Measurements from ENCODE around the gene SUPT6H. TPM values are rescaled to one million over a fixed set of nuclear protein-coding genes. Genes with fewer than 3 reads are reported as not detected.
A peak's percentile ranks its signal among the peaks of the same experiment; 100 is the strongest.

Gene SUPT6H
- total RNA-seq, 4 donors from 2014 or later: 48.7 to 87.3 (median 71.9) TPM

DNA sequence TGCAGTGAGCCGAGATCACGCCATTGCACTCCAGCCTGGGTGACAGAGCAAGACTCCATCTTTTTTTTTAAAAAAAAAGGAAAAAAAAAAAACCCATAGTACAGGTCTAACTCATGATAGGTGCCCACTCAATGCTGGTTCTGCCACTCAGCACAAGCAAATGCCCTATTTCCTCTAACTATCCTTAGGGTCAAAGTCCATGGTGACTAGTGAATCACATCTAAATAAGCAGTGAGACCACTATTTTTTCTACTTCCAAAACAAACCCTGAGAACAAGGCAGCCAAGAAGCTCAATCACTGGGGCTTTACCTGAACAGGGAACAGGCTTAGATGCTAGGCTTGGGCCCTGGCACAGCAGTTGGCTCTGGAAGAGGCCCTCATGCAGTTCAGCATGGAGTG is 20.4 kb upstream of the SUPT6H start:
- H3K27me3 ChIP-seq: no peaks in the 10 kb centered on the region
- no peak for ATAC-seq
- H3K36me3 ChIP-seq: peaks cover 0 to 67% of the 10 kb centered on the region in 2 donors
- H3K4me3 ChIP-seq: no peak overlapping the region
- 82% methylated on average over 2 of the region's 2 CpGs; no CpG with 5 or more reads in 1 of the 2 donors for WGBS, 2 donors (ENCODE audit: low coverage in 1 of 2)
- no peaks in the 10 kb centered on the region for H3K9me3 ChIP-seq
- no peak overlapping the region for H3K27ac ChIP-seq
- H3K4me1 ChIP-seq: peaks cover 3 to 34% (median 7%) of the 10 kb centered on the region in 3 donors
- TF ChIP-seq EP300 (IDR thresholded peaks at IDR 0.05): no peak
- no peak for TF ChIP-seq POLR2A (IDR thresholded peaks at IDR 0.05)
- no peak for TF ChIP-seq POLR2AphosphoS5 (IDR thresholded peaks at IDR 0.05)

DNA sequence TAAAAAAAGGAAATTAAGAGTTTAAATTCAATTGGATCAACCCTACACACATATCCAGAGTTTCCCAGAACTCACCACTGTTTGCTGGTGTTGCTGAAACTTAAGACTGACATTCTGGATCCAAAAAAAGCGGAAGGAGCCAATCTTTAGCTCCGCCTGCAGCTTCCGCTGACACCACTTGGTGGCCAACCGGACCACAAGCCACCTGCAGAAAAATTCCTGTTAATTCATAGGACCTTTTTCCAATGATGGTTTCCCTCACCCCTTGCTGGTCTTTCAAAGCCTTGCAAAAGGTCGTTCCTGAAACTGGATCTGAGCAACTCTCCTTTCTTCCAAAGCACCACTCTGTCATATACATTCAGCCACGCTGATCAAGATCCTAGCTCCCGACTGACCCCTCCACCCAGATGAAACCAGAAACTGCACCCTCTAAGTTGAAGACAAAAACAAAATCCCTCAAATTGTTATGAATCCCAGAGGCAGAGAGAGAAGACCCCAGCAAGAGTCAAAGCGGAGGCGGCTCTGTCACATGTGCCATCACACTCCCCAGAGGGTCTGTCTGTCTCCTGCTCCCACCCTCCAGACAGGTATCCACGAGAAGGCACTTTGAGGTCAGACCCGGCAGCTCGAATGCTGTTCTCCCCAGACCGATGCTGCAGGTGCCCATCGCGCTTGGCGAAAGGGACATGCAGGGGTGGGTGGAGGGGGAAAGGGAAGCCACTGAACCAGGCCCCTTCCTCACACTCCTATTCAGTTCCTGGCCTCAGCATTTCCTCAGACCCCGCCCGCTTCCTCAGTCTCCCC is 17.8 kb upstream of the SUPT6H start:
- WGBS, 2 donors (ENCODE audit: low coverage in 1 of 2): 0 to 7% methylated on average over 3 to 12 of the region's 18 CpGs
- H3K27ac ChIP-seq: peak overlapping the region; percentile 87 to 98 (median 92)
- H3K36me3 ChIP-seq: peaks cover 0 to 56% of the 10 kb centered on the region in 2 donors

DNA sequence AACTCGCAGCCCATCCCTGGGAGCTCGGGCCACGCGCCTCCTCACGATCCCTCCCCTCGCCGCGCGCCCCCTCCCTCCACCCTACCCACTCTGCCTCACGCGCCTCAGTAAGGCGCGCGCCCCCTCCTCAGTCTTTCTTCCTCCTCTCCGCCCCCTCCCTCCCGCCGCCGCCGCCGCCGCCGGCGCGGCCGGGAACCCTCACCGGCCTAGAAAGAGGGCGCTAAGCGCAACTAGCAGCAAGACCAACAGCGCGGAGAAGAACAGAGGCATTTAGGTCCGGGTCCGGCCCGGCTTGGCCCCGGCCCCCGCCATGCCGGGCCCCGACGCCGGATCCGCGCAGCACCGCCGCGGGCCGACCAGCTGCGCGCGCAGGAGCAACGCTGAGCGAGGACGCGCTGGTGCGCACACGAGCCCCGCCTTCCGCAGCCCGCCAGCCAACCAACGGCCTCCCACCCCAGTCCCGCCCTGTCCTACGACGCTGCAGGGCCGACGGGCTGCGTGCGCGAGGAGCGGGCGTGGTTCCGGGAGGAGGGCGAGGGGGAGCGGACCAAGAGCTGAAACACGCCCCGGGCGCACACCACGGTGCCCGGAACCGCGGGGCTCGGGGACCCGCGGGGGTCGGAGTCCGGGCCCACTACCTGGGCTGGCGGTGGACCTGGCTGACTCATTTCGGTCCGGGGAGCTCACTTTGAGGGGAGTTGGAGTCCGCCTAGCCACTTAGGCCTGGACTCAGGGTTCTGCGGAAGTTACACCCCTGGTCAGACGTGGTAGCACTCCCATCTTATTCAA is 17.0 kb upstream of the SUPT6H start, which contains the start of gene BLTP2:
TSS of gene BLTP2 (minus strand) at position 372 of the 789 bp plus-strand sequence. CDS start at position 270, 102 bp downstream.
- Histone ChIP-seq H3K9me3 (no peaks in the 10 kb centered on the region), H3K4me3 (peak within 1 kb of the TSS; percentile 78 to 82), H3K36me3 (peaks cover 0 to 55% of the 10 kb centered on the region in 2 donors), H3K27ac (peak within 1 kb of the TSS; percentile 87 to 98 (median 92)), H3K27me3 (no peaks in the 10 kb centered on the region), H3K4me1 (peaks cover 6 to 42% (median 8%) of the 10 kb centered on the region in 3 donors)
- TF ChIP-seq EP300 (IDR thresholded peaks at IDR 0.05) (no peak), POLR2A (IDR thresholded peaks at IDR 0.05) (peak; percentile 75 to 78), POLR2AphosphoS5 (IDR thresholded peaks at IDR 0.05) (peak; percentile 80)
- TF ChIP-seq, protein P1, sequence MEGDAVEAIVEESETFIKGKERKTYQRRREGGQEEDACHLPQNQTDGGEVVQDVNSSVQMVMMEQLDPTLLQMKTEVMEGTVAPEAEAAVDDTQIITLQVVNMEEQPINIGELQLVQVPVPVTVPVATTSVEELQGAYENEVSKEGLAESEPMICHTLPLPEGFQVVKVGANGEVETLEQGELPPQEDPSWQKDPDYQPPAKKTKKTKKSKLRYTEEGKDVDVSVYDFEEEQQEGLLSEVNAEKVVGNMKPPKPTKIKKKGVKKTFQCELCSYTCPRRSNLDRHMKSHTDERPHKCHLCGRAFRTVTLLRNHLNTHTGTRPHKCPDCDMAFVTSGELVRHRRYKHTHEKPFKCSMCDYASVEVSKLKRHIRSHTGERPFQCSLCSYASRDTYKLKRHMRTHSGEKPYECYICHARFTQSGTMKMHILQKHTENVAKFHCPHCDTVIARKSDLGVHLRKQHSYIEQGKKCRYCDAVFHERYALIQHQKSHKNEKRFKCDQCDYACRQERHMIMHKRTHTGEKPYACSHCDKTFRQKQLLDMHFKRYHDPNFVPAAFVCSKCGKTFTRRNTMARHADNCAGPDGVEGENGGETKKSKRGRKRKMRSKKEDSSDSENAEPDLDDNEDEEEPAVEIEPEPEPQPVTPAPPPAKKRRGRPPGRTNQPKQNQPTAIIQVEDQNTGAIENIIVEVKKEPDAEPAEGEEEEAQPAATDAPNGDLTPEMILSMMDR (IDR thresholded peaks at IDR 0.05): peak in 2 of 4 experiments; percentile 31 to 50
- ATAC-seq: peak; percentile 99
- WGBS, 2 donors (ENCODE audit: low coverage in 1 of 2): 2% methylated on average over 14 of the region's 89 CpGs; no CpG with 5 or more reads in 1 of the 2 donors

More for the DNA sequence above, 17.8 kb upstream of the SUPT6H start:
- no peaks in the 10 kb centered on the region for H3K27me3 ChIP-seq
- peak overlapping the region; percentile 78 to 82 for H3K4me3 ChIP-seq
- ATAC-seq: no peak
- H3K4me1 ChIP-seq: peaks cover 6 to 42% (median 8%) of the 10 kb centered on the region in 3 donors
- H3K9me3 ChIP-seq: no peaks in the 10 kb centered on the region
- TF ChIP-seq, protein P1 (IDR thresholded peaks at IDR 0.05): peak; percentile 20 to 54 (median 43)
- TF ChIP-seq EP300 (IDR thresholded peaks at IDR 0.05): no peak
- TF ChIP-seq POLR2AphosphoS5 (IDR thresholded peaks at IDR 0.05): peak; percentile 27

DNA sequence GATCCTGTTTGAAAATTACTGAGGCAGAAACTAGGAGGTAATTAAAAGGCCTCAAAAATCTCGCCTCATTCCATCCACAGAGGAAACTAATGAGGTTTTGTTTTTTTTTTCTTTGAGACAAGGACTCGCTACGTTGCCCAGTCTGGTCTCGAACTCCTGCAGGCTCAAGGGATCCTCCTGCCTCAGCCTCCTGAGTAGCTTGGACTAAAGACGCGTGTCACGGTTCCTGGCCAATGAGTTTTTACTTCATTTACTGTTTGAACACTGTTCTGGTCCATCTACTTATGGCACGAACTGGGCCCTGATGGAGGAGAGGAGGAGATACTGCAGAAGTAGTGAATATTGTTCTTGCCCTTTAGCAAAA is 16.4 kb upstream of the SUPT6H start:
- H3K4me1 ChIP-seq: peaks cover 6 to 42% (median 8%) of the 10 kb centered on the region in 3 donors
- peak overlapping the region; percentile 78 to 82 for H3K4me3 ChIP-seq
- WGBS, 2 donors (ENCODE audit: low coverage in 1 of 2): 18 to 24% methylated on average over 8 of the region's 8 CpGs
- peak overlapping the region; percentile 71 to 98 (median 92) for H3K27ac ChIP-seq
- no peaks in the 10 kb centered on the region for H3K9me3 ChIP-seq
- no peak for ATAC-seq
- H3K36me3 ChIP-seq: peaks cover 0 to 55% of the 10 kb centered on the region in 2 donors
- no peaks in the 10 kb centered on the region for H3K27me3 ChIP-seq
- TF ChIP-seq POLR2AphosphoS5 (IDR thresholded peaks at IDR 0.05) (no peak), POLR2A (IDR thresholded peaks at IDR 0.05) (no peak), EP300 (IDR thresholded peaks at IDR 0.05) (no peak)
- TF ChIP-seq, protein P1 (IDR thresholded peaks at IDR 0.05): no peak
